IMR-90 (cell line): Measurements from ENCODE around the gene OR4D9. TPM values are rescaled to one million over a fixed set of nuclear protein-coding genes. Genes with fewer than 3 reads are reported as not detected.

ENCODE experiments used
- ATAC-seq: fragments of 200-7000 bp; cut with Tn5 transposase; 2 replicates; pipeline ENCODE4 v1.9.1; 2020; ENCODE audit warnings: low read depth, mild to moderate bottlenecking, moderate library complexity
- BruUV-seq: library from RNA; stranded (reverse); fragments of 400-500 nt; replicated peaks from 2 replicates; lab custom pipeline; 2021; lab: Mats Ljungman, UMichigan
- CTCF ChIA-PET: fragments of 300-600 bp; formaldehyde crosslinking; extraction: SDS; loops from one replicate; lab custom pipeline; 2021; ENCODE audit warnings: antibody characterized with exemption; lab: Yijun Ruan, JAX
- POLR2A ChIA-PET: fragments of 300-600 bp; sonication (Branson Sonifier 250); formaldehyde crosslinking; loops from one replicate; lab custom pipeline; 2022; ENCODE audit warnings: antibody characterized with exemption; ENCODE audit not compliant: unreplicated experiment; lab: Charles Lee
- DNase-seq: peaks from one replicate; pipeline ENCODE4 v3.0.0; 2013
- H2AFZ ChIP-seq: replicated peaks from 2 replicates; pipeline ENCODE3; 2013; ENCODE audit warnings: low read length, mild to moderate bottlenecking; ENCODE audit not compliant: poor library complexity
- H2AK5ac ChIP-seq: 2 replicates; pipeline ENCODE4 v1.6.1; 2013; ENCODE audit warnings: low read depth, low read length, inconsistent platforms
- H2AK9ac ChIP-seq: replicated peaks from 2 replicates; pipeline ENCODE3; 2013; ENCODE audit warnings: mild to moderate bottlenecking, low read depth, low read length, moderate library complexity; ENCODE audit not compliant: poor library complexity
- H2BK120ac ChIP-seq: 2 replicates; pipeline ENCODE4 v1.6.1; 2013; ENCODE audit warnings: low read depth, low read length, inconsistent platforms
- H2BK15ac ChIP-seq: 3 replicates; pipeline ENCODE4 v1.6.1; 2013; ENCODE audit warnings: low read depth, low read length, inconsistent platforms
- H2BK20ac ChIP-seq: 2 replicates; pipeline ENCODE4 v1.6.1; 2013; ENCODE audit warnings: low read depth, mild to moderate bottlenecking, inconsistent platforms, low read length, moderate library complexity
- H2BK5ac ChIP-seq: 2 replicates; pipeline ENCODE4 v1.6.1; 2013; ENCODE audit warnings: mild to moderate bottlenecking, low read depth, low read length, inconsistent platforms; ENCODE audit not compliant: poor library complexity, severe bottlenecking
- H3K14ac ChIP-seq: replicated peaks from 2 replicates; pipeline ENCODE4 v1.6.1; 2013; ENCODE audit warnings: low read depth, low read length, inconsistent platforms
- H3K18ac ChIP-seq: 2 replicates; pipeline ENCODE4 v1.6.1; 2013; ENCODE audit warnings: low read depth, low read length, control low read depth
- H3K23ac ChIP-seq: 2 replicates; pipeline ENCODE4 v1.6.1; 2013; ENCODE audit warnings: low read depth, low read length, inconsistent platforms
- H3K27ac ChIP-seq: 2 replicates; pipeline ENCODE4 v1.5.1; 2013; ENCODE audit warnings: mild to moderate bottlenecking, control low read depth, low read length; ENCODE audit not compliant: insufficient read depth
- H3K27me3 ChIP-seq: 2 replicates; pipeline ENCODE4 v1.6.1; 2013; ENCODE audit warnings: low read length; ENCODE audit not compliant: control insufficient read depth, insufficient read depth
- H3K36me3 ChIP-seq: 2 replicates; pipeline ENCODE4 v1.6.1; 2013; ENCODE audit warnings: low read length, mixed read lengths; ENCODE audit not compliant: control insufficient read depth, insufficient read depth
- H3K4ac ChIP-seq: 2 replicates; pipeline ENCODE4 v1.6.1; 2013; ENCODE audit warnings: low read depth, low read length, inconsistent platforms
- H3K4me1 ChIP-seq: 2 replicates; pipeline ENCODE4 v1.6.1; 2013; ENCODE audit warnings: low read length, mixed read lengths; ENCODE audit not compliant: control insufficient read depth, insufficient read depth
- H3K4me2 ChIP-seq: 2 replicates; pipeline ENCODE4 v1.6.1; 2013; ENCODE audit warnings: low read depth, mild to moderate bottlenecking, control low read depth, low read length, moderate library complexity
- H3K4me3 ChIP-seq: 2 replicates; pipeline ENCODE4 v1.5.1; 2013; ENCODE audit warnings: low read depth, mild to moderate bottlenecking, control low read depth, low read length, moderate library complexity; ENCODE audit not compliant: insufficient read depth
- H3K56ac ChIP-seq: 2 replicates; pipeline ENCODE4 v1.6.1; 2013; ENCODE audit warnings: low read length, inconsistent platforms; ENCODE audit not compliant: insufficient read depth; ENCODE audit errors: extremely low read depth
- H3K79me1 ChIP-seq, 2 experiments: 2 replicates each; pipeline ENCODE4 v1.6.1; 2013; ENCODE audit warnings: low read length in 2 of 2, inconsistent platforms in 1 of 2, low read depth in 1 of 2
- H3K9ac ChIP-seq: 2 replicates; pipeline ENCODE4 v1.6.1; 2013; ENCODE audit warnings: low read depth, low read length, control low read depth
- H3K9me1 ChIP-seq: 2 replicates; pipeline ENCODE4 v1.6.1; 2013; ENCODE audit warnings: low read length, inconsistent platforms; ENCODE audit not compliant: insufficient read depth
- H3K9me3 ChIP-seq: 2 replicates; pipeline ENCODE4 v1.6.1; 2013; ENCODE audit warnings: low read length; ENCODE audit not compliant: control insufficient read depth, insufficient read depth
- H4K20me1 ChIP-seq: 2 replicates; pipeline ENCODE4 v1.6.1; 2013; ENCODE audit warnings: low read length, inconsistent platforms; ENCODE audit not compliant: insufficient read depth
- H4K5ac ChIP-seq: 2 replicates; pipeline ENCODE4 v1.6.1; 2013; ENCODE audit warnings: mild to moderate bottlenecking, low read depth, low read length, control low read depth
- H4K8ac ChIP-seq, 2 experiments: 2 replicates each; pipeline ENCODE4 v1.6.1; 2013; ENCODE audit warnings: low read depth in 2 of 2, low read length in 2 of 2, control low read depth in 1 of 2, inconsistent platforms in 1 of 2
- H4K91ac ChIP-seq: 2 replicates; pipeline ENCODE4 v1.6.1; 2013; ENCODE audit warnings: low read depth, low read length, inconsistent platforms; ENCODE audit not compliant: insufficient read depth
- BHLHE40 ChIP-seq: fragments of 150-350 bp; IDR thresholded peaks from 2 replicates; pipeline ENCODE4 v1.6.1; 2016; ENCODE audit warnings: mild to moderate bottlenecking, low read depth, low read length
- CEBPB ChIP-seq: IDR thresholded peaks from 2 replicates; pipeline ENCODE4 v1.6.1; 2012; ENCODE audit warnings: low read depth, low read length, improper control_type of control experiment
- CHD1 ChIP-seq: IDR thresholded peaks from 2 replicates; pipeline ENCODE4 v1.6.1; 2012; ENCODE audit warnings: low read depth, low read length, improper control_type of control experiment
- CTCF ChIP-seq: conservative IDR thresholded peaks from 2 replicates; pipeline ENCODE4 v1.5.1; 2012; ENCODE audit warnings: mild to moderate bottlenecking, low read depth, low read length, improper control_type of control experiment
- MAFK ChIP-seq: IDR thresholded peaks from 2 replicates; pipeline ENCODE4 v1.6.1; 2012; ENCODE audit warnings: low read depth, low read length, improper control_type of control experiment
- MAZ ChIP-seq: IDR thresholded peaks from 2 replicates; pipeline ENCODE4 v1.6.1; 2012; ENCODE audit warnings: low read depth, mild to moderate bottlenecking, low read length, improper control_type of control experiment, moderate library complexity, borderline replicate concordance
- MXI1 ChIP-seq: IDR thresholded peaks from 2 replicates; pipeline ENCODE4 v1.6.1; 2012; ENCODE audit warnings: low read depth, mild to moderate bottlenecking, low read length, moderate library complexity, borderline replicate concordance
- NFE2L2 ChIP-seq: fragments of 150-350 bp; IDR thresholded peaks from 2 replicates; pipeline ENCODE4 v1.6.1; 2016; ENCODE audit warnings: low read depth, mild to moderate bottlenecking, low read length
- POLR2A ChIP-seq: IDR thresholded peaks from 2 replicates; pipeline ENCODE4 v1.6.1; 2012; ENCODE audit warnings: mild to moderate bottlenecking, low read depth, low read length
- RAD21 ChIP-seq: IDR thresholded peaks from 2 replicates; pipeline ENCODE4 v1.6.1; 2012; ENCODE audit warnings: low read length, improper control_type of control experiment
- RCOR1 ChIP-seq: IDR thresholded peaks from 2 replicates; pipeline ENCODE4 v1.6.1; 2012; ENCODE audit warnings: mild to moderate bottlenecking, low read length, improper control_type of control experiment; ENCODE audit not compliant: insufficient replicate concordance
- RFX5 ChIP-seq: IDR thresholded peaks from 2 replicates; pipeline ENCODE4 v1.8.0; 2012; ENCODE audit warnings: low read depth, mild to moderate bottlenecking, low read length, moderate library complexity
- SMC3 ChIP-seq: fragments of 150-350 bp; IDR thresholded peaks from 2 replicates; pipeline ENCODE4 v1.6.1; 2016; ENCODE audit warnings: low read depth, mild to moderate bottlenecking, antibody characterized with exemption, low read length, moderate library complexity
- WGBS, 2 experiments: methylation state at CpG; one replicate each; pipeline versions ENCODE4 v1.1.5 to v1.1.7; 2013; ENCODE audit warnings: missing lambda C conversion rate in 2 of 2; ENCODE audit not compliant: insufficient read length in 1 of 2; ENCODE audit errors: extremely low coverage in 2 of 2; 5-methylcytosine and 5-hydroxymethylcytosine counted together
- dilution Hi-C: fragments of 300-500 bp; cut with HindIII; formaldehyde crosslinking; loops from one replicate; pipeline ENCODE4 v1.14.3; 2018; ENCODE audit warnings: low sequenced_read_pairs; ENCODE audit not compliant: unreplicated experiment
- in situ Hi-C: fragments of 300-500 bp; cut with MboI; formaldehyde crosslinking; loops from 3 replicates; pipeline ENCODE4 v1.14.3; 2019; ENCODE audit warnings: low sequenced_read_pairs, inconsistent platforms, mixed read lengths
- intact Hi-C: fragments of 100-400 bp; cut with micrococcal nuclease; formaldehyde crosslinking; loops from 2 replicates; pipeline ENCODE4 v1.10.0; 2022
- polyA plus RNA-seq, 3 experiments: library from polyadenylated mRNA; depleted of rRNA; stranded (reverse); fragments of >200 nt; gene quantifications; 2 replicates each; pipeline ENCODE4 v1.2.3, GENCODE V29; 2012; ENCODE audit warnings: low replicate concordance in 1 of 3
- total RNA-seq: library from RNA; depleted of rRNA; stranded (reverse); fragments of >200 nt; gene quantifications from 2 replicates; pipeline ENCODE4 v1.2.3, GENCODE V29; 2012
- TF ChIP-seq, protein P1 (sequence below): fragments of 150-350 bp; IDR thresholded peaks from 2 replicates; pipeline ENCODE4 v1.6.1; 2017; ENCODE audit warnings: mild to moderate bottlenecking, antibody characterized with exemption, low read length, low read depth
- TF ChIP-seq, protein P2 (sequence below): fragments of 150-350 bp; IDR thresholded peaks from 2 replicates; pipeline ENCODE4 v1.6.1; 2016; ENCODE audit warnings: low read depth, mild to moderate bottlenecking, low read length, moderate library complexity, borderline replicate concordance

The OR4D9 gene
- total and polyA plus RNA-seq, 2 of the 4 experiments (the other 2 are of a cell fraction) = not detected

DNA sequence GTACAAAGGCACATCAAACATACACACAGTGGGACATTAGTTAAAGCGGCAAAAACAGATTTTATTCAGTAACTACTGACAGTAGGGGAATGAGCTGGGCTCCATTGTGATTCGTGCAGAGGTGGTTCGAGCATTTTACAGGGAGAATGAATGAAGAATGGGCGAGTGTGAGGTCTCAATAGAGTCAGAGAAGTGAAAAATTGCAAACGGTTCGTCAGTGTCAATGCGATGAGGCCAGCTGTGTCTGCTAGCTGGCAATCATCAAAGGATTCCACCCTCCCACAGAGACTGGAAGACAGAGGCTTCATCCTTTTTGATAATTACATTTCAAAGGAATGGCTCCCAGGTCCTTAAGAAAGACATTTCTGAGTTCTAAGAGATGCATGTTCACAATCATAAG, 17.4 kb downstream of the OR4D9 start:
- H2BK5ac ChIP-seq = no peak overlapping the region
- H3K9me3 ChIP-seq = no peaks in the 10 kb centered on the region
- no CpG with 5 or more reads among the region's 7 CpGs for WGBS, 2 experiments
- H3K56ac ChIP-seq = no peak overlapping the region
- H4K8ac ChIP-seq = no peak overlapping the region
- H2BK20ac ChIP-seq = no peak overlapping the region
- no peak overlapping the region for H3K23ac ChIP-seq
- dilution Hi-C loops = no loop called here
- no peak for DNase-seq
- H3K4ac ChIP-seq = no peak overlapping the region
- no peaks in the 10 kb centered on the region for H3K4me1 ChIP-seq
- ChIA-PET POLR2A (no interaction called here), CTCF (interaction anchor here (1.1 kb wide), 1 partner anchor 11 kb away, joined by 3 read pairs; no protein-coding TSS in a partner anchor)
- H2AK9ac ChIP-seq = no peak overlapping the region
- H3K4me3 ChIP-seq = no peak overlapping the region
- peaks cover 10% of the 10 kb centered on the region for H3K27me3 ChIP-seq
- H3K36me3 ChIP-seq = no peaks in the 10 kb centered on the region
- H4K5ac ChIP-seq = no peak overlapping the region
- no peak overlapping the region for H2AK5ac ChIP-seq
- TF ChIP-seq RAD21 = no peak
- TF ChIP-seq CTCF = no peak
- TF ChIP-seq SMC3 = no peak
- no peak for TF ChIP-seq CEBPB
- no peak for TF ChIP-seq MXI1
- TF ChIP-seq, protein P1, sequence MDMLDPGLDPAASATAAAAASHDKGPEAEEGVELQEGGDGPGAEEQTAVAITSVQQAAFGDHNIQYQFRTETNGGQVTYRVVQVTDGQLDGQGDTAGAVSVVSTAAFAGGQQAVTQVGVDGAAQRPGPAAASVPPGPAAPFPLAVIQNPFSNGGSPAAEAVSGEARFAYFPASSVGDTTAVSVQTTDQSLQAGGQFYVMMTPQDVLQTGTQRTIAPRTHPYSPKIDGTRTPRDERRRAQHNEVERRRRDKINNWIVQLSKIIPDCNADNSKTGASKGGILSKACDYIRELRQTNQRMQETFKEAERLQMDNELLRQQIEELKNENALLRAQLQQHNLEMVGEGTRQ = no peak
- TF ChIP-seq POLR2A = no peak
- TF ChIP-seq MAFK = no peak
- no peak for TF ChIP-seq MAZ
- no peak for TF ChIP-seq BHLHE40
- TF ChIP-seq RCOR1 = no peak
- TF ChIP-seq RFX5 = no peak
- TF ChIP-seq, protein P2, sequence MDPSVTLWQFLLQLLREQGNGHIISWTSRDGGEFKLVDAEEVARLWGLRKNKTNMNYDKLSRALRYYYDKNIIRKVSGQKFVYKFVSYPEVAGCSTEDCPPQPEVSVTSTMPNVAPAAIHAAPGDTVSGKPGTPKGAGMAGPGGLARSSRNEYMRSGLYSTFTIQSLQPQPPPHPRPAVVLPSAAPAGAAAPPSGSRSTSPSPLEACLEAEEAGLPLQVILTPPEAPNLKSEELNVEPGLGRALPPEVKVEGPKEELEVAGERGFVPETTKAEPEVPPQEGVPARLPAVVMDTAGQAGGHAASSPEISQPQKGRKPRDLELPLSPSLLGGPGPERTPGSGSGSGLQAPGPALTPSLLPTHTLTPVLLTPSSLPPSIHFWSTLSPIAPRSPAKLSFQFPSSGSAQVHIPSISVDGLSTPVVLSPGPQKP = no peak
- TF ChIP-seq CHD1 = no peak
- TF ChIP-seq NFE2L2 = no peak
- H4K91ac ChIP-seq = no peak overlapping the region
- no peak overlapping the region for H2BK15ac ChIP-seq
- no peak overlapping the region for H3K4me2 ChIP-seq
- no peaks in the 10 kb centered on the region for H4K20me1 ChIP-seq
- H3K27ac ChIP-seq = no peak overlapping the region
- H2BK120ac ChIP-seq = no peak overlapping the region
- no peak overlapping the region for H3K9ac ChIP-seq
- in situ Hi-C loops = no loop called here
- no peak for ATAC-seq
- no peaks in the 10 kb centered on the region; the same call in 1 of the 2 replicates for H3K9me1 ChIP-seq
- BruUV-seq = no TSS peak
- H3K14ac ChIP-seq = no peak overlapping the region
- no peaks in the 10 kb centered on the region for H3K79me1 ChIP-seq
- H3K18ac ChIP-seq = no peak overlapping the region
- intact Hi-C loops = no loop called here
- H2AFZ ChIP-seq = no peak overlapping the region
